DOHH2 (cell line): ENCODE results near the gene ZSCAN2.

Experiments
- EZH2phosphoT487 ChIP-seq: fragments of 200-600 bp; sonication (generic); IDR thresholded peaks from 2 replicates; pipeline ENCODE4 v1.6.1; 2017; ENCODE audit warnings: borderline replicate concordance, mild to moderate bottlenecking, antibody characterized with exemption, low read length, moderate library complexity, mixed read lengths
- TF ChIP-seq, protein P1 (sequence below): fragments of 200-600 bp; sonication (generic); IDR thresholded peaks from one replicate; pipeline ENCODE4 v1.5.1; 2014; ENCODE audit warnings: antibody characterized with exemption, mild to moderate bottlenecking, low read depth, low read length; ENCODE audit not compliant: poor library complexity, severe bottlenecking

GRCh38 chr15:84621358-84621979 is 20.7 kb downstream of the ZSCAN2 start:
- TF ChIP-seq, protein P1, sequence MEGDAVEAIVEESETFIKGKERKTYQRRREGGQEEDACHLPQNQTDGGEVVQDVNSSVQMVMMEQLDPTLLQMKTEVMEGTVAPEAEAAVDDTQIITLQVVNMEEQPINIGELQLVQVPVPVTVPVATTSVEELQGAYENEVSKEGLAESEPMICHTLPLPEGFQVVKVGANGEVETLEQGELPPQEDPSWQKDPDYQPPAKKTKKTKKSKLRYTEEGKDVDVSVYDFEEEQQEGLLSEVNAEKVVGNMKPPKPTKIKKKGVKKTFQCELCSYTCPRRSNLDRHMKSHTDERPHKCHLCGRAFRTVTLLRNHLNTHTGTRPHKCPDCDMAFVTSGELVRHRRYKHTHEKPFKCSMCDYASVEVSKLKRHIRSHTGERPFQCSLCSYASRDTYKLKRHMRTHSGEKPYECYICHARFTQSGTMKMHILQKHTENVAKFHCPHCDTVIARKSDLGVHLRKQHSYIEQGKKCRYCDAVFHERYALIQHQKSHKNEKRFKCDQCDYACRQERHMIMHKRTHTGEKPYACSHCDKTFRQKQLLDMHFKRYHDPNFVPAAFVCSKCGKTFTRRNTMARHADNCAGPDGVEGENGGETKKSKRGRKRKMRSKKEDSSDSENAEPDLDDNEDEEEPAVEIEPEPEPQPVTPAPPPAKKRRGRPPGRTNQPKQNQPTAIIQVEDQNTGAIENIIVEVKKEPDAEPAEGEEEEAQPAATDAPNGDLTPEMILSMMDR = no peak
- no peak for TF ChIP-seq EZH2phosphoT487
